Breast epithelium (tissue), 4 donors: ENCODE data around the gene PCBP3. TPM values are rescaled to one million over a fixed set of nuclear protein-coding genes. Genes with fewer than 3 reads are reported as not detected.

Source experiments
- DNase-seq, 2 donors: peaks; one replicate each; pipeline ENCODE4 v3.0.0-alpha.2; 2019; ENCODE audit warnings: low spot score in 2 of 2
- H3K27ac ChIP-seq, 2 donors: fragments of 200-600 bp; sonication (generic) in 1 of 2; one replicate each; pipeline ENCODE4 v1.5.1; 2016 to 2019; ENCODE audit warnings: mild to moderate bottlenecking in 1 of 2
- H3K27me3 ChIP-seq, 2 donors: fragments of 200-600 bp; sonication (generic) in 1 of 2; one replicate each; pipeline versions ENCODE4 v1.5.1 to v1.6.0; 2017 to 2019; ENCODE audit warnings: control low read depth in 1 of 2, mild to moderate bottlenecking in 1 of 2
- H3K36me3 ChIP-seq: fragments of 200-600 bp; one replicate; pipeline ENCODE4 v1.5.1; 2019
- H3K4me1 ChIP-seq, 2 donors: fragments of 200-600 bp; sonication (generic); one replicate each; pipeline ENCODE4 v1.5.1; 2016 to 2019; ENCODE audit warnings: control low read depth in 1 of 2
- H3K4me3 ChIP-seq, 3 donors: fragments of 200-600 bp; sonication (generic); 1 replicate in 2 of 3; 2 replicates in 1 of 3; pipeline ENCODE4 v1.5.1; 2016 to 2019; ENCODE audit warnings: mild to moderate bottlenecking in 3 of 3, moderate library complexity in 2 of 3
- H3K9me3 ChIP-seq, 2 donors: fragments of 200-600 bp; sonication (generic) in 1 of 2; one replicate each; pipeline ENCODE4 v1.5.1; 2016 to 2019; ENCODE audit warnings: control low read depth in 1 of 2
- POLR2A ChIP-seq: fragments of 450-650 bp; IDR thresholded peaks from one replicate; pipeline ENCODE4 v1.6.1; 2016; ENCODE audit warnings: antibody characterized with exemption, mild to moderate bottlenecking, moderate library complexity
- POLR2AphosphoS5 ChIP-seq, 3 donors: sonication (generic); formaldehyde crosslinking; IDR thresholded peaks; one replicate each; pipeline ENCODE4 v1.6.1; 2017; ENCODE audit warnings: antibody characterized with exemption in 3 of 3
- intact Hi-C: fragments of 100-400 bp; cut with DNase I; formaldehyde crosslinking; loops from one replicate; pipeline ENCODE4 v1.15.1; 2023; ENCODE audit warnings: low total_unique reads
- total RNA-seq, 3 donors: library from RNA; depleted of rRNA; stranded (reverse); fragments of >200 nt; gene quantifications; one replicate each; pipeline ENCODE4 v1.1.0, GENCODE V29; 2016
- TF ChIP-seq, protein P1 (sequence below), 3 donors: fragments of 450-650 bp; IDR thresholded peaks; one replicate each; pipeline ENCODE4 v1.5.1; 2016 to 2017; ENCODE audit warnings: antibody characterized with exemption in 3 of 3, mild to moderate bottlenecking in 3 of 3, moderate library complexity in 3 of 3

PCBP3 gene
- total RNA-seq, 3 donors from 2014 or later, result 3.4 to 13.8 (median 4.6) TPM

DNA sequence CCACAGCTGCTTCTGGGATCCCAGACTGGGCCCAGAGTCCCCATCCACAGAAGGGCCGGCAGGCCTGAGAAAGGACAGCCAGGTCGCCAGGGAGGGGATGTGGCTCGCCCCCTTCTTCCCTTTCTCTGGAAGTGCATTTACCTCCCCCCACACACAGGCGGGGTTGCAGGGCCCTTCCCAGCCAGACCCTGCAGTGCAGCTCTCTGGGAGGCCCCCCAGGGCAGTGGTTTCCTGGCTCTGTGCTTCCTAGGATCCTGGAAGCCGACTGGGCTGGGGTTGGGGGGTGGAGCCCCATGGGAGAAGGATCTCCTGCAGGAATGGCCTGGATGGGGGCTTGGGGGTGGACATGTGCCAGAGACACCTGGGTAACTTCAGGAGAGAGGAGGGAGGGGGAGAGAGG, 333.9 kb downstream of the PCBP3 start:
- DNase-seq, result peak in 1 of 2 donors; percentile 51
- no peaks in the 10 kb centered on the region for H3K36me3 ChIP-seq
- H3K4me3 ChIP-seq, result no peak overlapping the region
- peak overlapping the region; percentile 48 to 89 for H3K27ac ChIP-seq
- H3K27me3 ChIP-seq, result no peaks in the 10 kb centered on the region
- TF ChIP-seq POLR2AphosphoS5 (IDR thresholded peaks at IDR 0.05) (no peak), POLR2A (no peak)
- TF ChIP-seq, protein P1, sequence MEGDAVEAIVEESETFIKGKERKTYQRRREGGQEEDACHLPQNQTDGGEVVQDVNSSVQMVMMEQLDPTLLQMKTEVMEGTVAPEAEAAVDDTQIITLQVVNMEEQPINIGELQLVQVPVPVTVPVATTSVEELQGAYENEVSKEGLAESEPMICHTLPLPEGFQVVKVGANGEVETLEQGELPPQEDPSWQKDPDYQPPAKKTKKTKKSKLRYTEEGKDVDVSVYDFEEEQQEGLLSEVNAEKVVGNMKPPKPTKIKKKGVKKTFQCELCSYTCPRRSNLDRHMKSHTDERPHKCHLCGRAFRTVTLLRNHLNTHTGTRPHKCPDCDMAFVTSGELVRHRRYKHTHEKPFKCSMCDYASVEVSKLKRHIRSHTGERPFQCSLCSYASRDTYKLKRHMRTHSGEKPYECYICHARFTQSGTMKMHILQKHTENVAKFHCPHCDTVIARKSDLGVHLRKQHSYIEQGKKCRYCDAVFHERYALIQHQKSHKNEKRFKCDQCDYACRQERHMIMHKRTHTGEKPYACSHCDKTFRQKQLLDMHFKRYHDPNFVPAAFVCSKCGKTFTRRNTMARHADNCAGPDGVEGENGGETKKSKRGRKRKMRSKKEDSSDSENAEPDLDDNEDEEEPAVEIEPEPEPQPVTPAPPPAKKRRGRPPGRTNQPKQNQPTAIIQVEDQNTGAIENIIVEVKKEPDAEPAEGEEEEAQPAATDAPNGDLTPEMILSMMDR (IDR thresholded peaks at IDR 0.05), result no peak
- H3K9me3 ChIP-seq, result no peaks in the 10 kb centered on the region
- intact Hi-C loops, result no loop called here
- H3K4me1 ChIP-seq, result peaks cover 16 to 19% of the 10 kb centered on the region in 2 donors

DNA sequence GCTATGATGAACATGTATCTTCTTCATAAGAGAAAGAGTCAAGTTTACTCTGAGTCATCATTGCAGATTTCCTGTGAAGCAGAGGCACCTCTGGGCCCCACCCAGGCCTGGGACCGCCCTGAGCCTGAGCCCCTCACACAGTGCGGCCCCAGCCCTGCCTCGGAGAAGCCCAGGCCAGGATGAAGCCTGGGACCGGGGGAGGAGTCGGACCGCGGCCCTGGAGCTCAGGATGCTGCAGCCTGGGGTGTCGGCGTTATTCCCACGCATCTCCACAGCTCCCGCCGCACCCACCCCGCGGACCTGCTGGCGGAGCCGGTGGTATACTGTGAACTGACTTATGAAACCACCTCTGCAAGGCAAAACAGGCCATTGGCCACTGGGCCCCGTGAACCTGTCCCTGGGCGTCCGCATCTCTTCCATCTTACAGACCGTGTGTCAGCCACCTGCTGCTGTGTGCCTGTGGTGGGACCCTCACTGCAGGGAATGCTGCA, 335.7 kb downstream of the PCBP3 start:
- no peak for DNase-seq
- TF ChIP-seq, protein P1 (IDR thresholded peaks at IDR 0.05), result no peak
- no peak for TF ChIP-seq POLR2AphosphoS5 (IDR thresholded peaks at IDR 0.05)
- TF ChIP-seq POLR2A, result no peak
- peak overlapping the region; percentile 44 to 89 for H3K27ac ChIP-seq
- H3K4me1 ChIP-seq, result peaks cover 7 to 9% of the 10 kb centered on the region in 2 donors
- no peak overlapping the region for H3K4me3 ChIP-seq
- no peaks in the 10 kb centered on the region for H3K27me3 ChIP-seq
- no peaks in the 10 kb centered on the region for H3K9me3 ChIP-seq
- intact Hi-C loops, result no loop called here
- no peaks in the 10 kb centered on the region for H3K36me3 ChIP-seq

DNA sequence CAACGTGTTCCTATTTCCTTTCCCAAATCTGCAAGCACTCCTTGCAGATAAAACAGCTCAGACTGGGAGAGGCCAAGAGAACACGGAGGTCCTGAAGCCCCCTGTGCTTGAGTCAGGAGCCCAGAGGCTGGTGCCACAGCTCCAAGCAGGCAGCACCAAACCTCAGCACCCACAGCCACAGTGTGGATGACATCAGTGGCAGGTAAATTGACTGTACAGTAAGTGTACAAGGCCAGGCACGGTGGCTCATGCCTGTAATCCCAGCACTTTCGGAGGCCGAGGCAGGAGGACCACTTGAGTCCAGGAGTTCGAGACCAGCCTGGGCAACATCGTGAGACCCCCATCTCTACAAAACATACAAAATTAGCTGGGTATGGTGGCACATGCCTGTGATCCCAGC, 336.1 kb downstream of the PCBP3 start:
- TF ChIP-seq POLR2A (no peak), POLR2AphosphoS5 (IDR thresholded peaks at IDR 0.05) (no peak)
- TF ChIP-seq, protein P1 (IDR thresholded peaks at IDR 0.05), result no peak
- no peak for DNase-seq
- H3K4me1 ChIP-seq, result peaks cover 3 to 6% of the 10 kb centered on the region in 2 donors
- no peaks in the 10 kb centered on the region for H3K27me3 ChIP-seq
- peak overlapping the region in 1 of 2 donors; percentile 89 for H3K27ac ChIP-seq
- H3K4me3 ChIP-seq, result no peak overlapping the region
- intact Hi-C loops, result no loop called here
- H3K9me3 ChIP-seq, result no peaks in the 10 kb centered on the region
- no peaks in the 10 kb centered on the region for H3K36me3 ChIP-seq

DNA sequence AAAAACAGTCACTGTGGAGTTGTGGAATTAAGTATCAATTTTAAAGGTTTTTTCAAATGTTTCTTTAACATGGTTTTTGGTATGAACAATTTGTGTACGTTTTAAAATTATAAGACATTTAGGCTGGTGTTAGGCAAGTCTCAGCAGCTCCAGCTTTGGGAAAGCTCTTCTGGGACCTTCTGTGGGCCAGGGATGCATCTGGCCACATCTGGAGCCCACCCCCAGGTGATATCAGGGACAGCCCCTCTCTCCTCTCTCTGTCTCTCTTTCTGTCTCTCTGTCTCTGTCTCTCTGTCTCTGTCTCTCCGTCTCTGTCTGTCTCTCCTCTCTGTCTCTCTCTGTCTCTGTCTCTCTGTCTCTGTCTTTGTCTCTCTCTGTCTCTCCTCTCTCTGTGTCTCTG, 336.7 kb downstream of the PCBP3 start:
- intact Hi-C loops, result no loop called here
- H3K4me3 ChIP-seq, result no peak overlapping the region
- H3K9me3 ChIP-seq, result no peaks in the 10 kb centered on the region
- peak overlapping the region; percentile 52 to 73 for H3K27ac ChIP-seq
- H3K27me3 ChIP-seq, result no peaks in the 10 kb centered on the region
- DNase-seq, result no peak
- no peak for TF ChIP-seq POLR2A
- TF ChIP-seq POLR2AphosphoS5 (IDR thresholded peaks at IDR 0.05), result no peak
- TF ChIP-seq, protein P1 (IDR thresholded peaks at IDR 0.05), result no peak
- no peaks in the 10 kb centered on the region for H3K36me3 ChIP-seq
- H3K4me1 ChIP-seq, result no peaks in the 10 kb centered on the region

DNA sequence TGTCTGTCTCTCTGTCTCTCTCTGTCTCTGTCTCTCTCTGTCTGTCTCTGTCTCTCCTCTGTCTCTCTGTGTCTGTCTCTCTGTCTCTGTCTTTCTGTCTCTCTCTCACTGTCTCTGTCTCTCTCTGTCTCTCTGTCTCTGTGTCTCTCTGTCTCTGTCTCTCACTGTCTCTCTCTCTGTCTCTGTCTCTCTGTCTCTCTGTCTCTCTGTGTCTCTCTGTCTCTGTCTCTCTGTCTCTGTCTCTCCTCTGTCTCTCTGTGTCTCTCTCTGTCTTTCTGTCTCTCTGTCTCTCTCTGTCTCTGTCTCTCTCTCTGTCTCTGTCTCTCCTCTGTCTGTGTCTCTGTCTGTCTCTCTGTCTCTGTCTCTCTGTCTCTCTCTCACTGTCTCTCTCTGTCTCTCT, 337.2 kb downstream of the PCBP3 start:
- TF ChIP-seq POLR2AphosphoS5 (IDR thresholded peaks at IDR 0.05) (no peak), POLR2A (no peak)
- TF ChIP-seq, protein P1 (IDR thresholded peaks at IDR 0.05), result no peak
- Histone ChIP-seq H3K36me3 (no peaks in the 10 kb centered on the region), H3K27ac (peak overlapping the region; percentile 64 to 73), H3K4me1 (no peaks in the 10 kb centered on the region), H3K9me3 (no peaks in the 10 kb centered on the region), H3K27me3 (no peaks in the 10 kb centered on the region), H3K4me3 (peak overlapping the region; percentile 31 to 97 (median 79))
- DNase-seq, result no peak
- intact Hi-C loops, result no loop called here
